ENCODE measurements around the gene MIOX. TPM values are rescaled to one million over a fixed set of nuclear protein-coding genes. Genes with fewer than 3 reads are reported as not detected.

MIOX gene
- total RNA-seq, 1 donor from 2014 or later = 0.99 TPM

DNA sequence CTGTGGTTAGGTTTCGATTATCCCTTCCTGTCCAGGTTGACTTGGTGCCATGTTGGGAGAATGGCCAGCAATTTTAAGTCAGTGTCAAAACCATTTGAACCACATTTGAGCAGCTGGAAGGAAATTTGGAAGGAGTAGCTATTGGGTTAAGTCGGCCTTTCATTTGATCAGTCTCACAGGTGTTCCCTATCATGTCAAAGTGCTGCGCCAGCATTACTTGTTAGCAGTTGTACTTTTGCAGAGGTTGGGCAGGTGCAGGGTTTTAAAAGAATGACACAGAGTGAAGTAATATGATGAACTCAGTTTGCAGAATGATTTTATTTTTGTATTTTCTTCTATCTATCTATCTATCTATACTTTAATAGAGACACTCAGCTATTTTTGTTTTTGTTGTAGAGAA lies 49.6 kb downstream of the MIOX start:
- Mint-ChIP-seq H3K36me3 (ENCODE audit: low read depth) (no peaks in the 10 kb centered on the region), H3K27me3 (ENCODE audit: low read depth) (no peaks in the 10 kb centered on the region), H3K4me3 (ENCODE audit: unreplicated experiment) (no peak overlapping the region), H3K4me1 (ENCODE audit: low read depth) (peaks cover 19% of the 10 kb centered on the region), H3K27ac (ENCODE audit: unreplicated experiment) (no peak overlapping the region), H3K9me3 (ENCODE audit: low read depth) (no peaks in the 10 kb centered on the region)
- DNase-seq (ENCODE audit: low spot score) = no peak
- TF ChIP-seq CTCF (IDR thresholded peaks at IDR 0.05) = no peak

DNA sequence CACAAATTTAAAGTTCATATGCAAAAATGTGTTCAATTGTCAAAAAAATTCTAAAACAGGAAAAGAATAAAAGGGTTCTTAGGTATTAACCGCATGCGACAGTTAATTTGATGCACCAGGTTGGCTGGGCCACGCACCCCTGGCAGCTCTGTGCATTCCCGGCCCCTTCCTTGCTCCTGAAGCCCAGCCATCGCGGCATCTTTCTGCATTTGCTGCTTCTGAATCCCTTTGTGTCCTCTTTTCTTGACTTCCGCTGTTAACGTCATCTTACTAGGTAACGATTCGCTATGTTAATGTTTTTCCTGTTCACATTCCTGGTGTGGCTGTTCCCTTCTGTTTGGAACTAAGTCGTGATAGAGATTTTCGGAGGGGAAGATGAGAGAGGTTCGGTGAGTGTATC lies 51.1 kb downstream of the MIOX start:
- Mint-ChIP-seq H3K9me3 (ENCODE audit: low read depth) (no peaks in the 10 kb centered on the region), H3K36me3 (ENCODE audit: low read depth) (no peaks in the 10 kb centered on the region), H3K27ac (ENCODE audit: unreplicated experiment) (no peak overlapping the region), H3K4me1 (ENCODE audit: low read depth) (peaks cover 19% of the 10 kb centered on the region), H3K4me3 (ENCODE audit: unreplicated experiment) (no peak overlapping the region), H3K27me3 (ENCODE audit: low read depth) (no peaks in the 10 kb centered on the region)
- no peak for DNase-seq (ENCODE audit: low spot score)
- no peak for TF ChIP-seq CTCF (IDR thresholded peaks at IDR 0.05)

Other genes starting within 250 kb of the MIOX start
- gene TUBGCP6, start 241.8 kb upstream of the MIOX start, total RNA-seq = 31.2 to 46.3 TPM (median 32.2 TPM) in 3 replicates
- 29.1 to 36.8 TPM (median 35.3 TPM) in 3 replicates for gene HDAC10, start 235.6 kb upstream of the MIOX start, total RNA-seq
- 34.6 to 46.6 TPM (median 44.7 TPM) in 3 replicates for gene MAPK12, start 225.2 kb upstream of the MIOX start, total RNA-seq
- 9.3 to 19.9 TPM (median 17.7 TPM) in 3 replicates for gene MAPK11, start 216.5 kb upstream of the MIOX start, total RNA-seq
- gene PLXNB2, start 179.2 kb upstream of the MIOX start, total RNA-seq = 300 to 356 TPM (median 346 TPM) in 3 replicates
- 7.7 to 8.8 TPM (median 8.1 TPM) in 3 replicates for gene DENND6B, start 159.8 kb upstream of the MIOX start, total RNA-seq
- 46.2 to 53.1 TPM (median 47.1 TPM) in 3 replicates for gene PPP6R2, start 143.5 kb upstream of the MIOX start, total RNA-seq
- 103 to 110 TPM (median 104 TPM) in 3 replicates for gene SBF1, start 11.8 kb upstream of the MIOX start, total RNA-seq
- 1.5 to 46.5 TPM (median 46.5 TPM) in 3 replicates for gene ADM2, start 5.3 kb upstream of the MIOX start, total RNA-seq
- gene LMF2, start 20.8 kb downstream of the MIOX start, total RNA-seq = 111 to 124 TPM (median 120 TPM) in 3 replicates
- 37.4 to 51.2 TPM (median 38.9 TPM) in 3 replicates for gene NCAPH2, start 21.4 kb downstream of the MIOX start, total RNA-seq
- 4.4 to 5.4 TPM in 2 of 3 replicates, not detected in the other for gene SCO2, start 38.7 kb downstream of the MIOX start, total RNA-seq
- gene TYMP, start 43.2 kb downstream of the MIOX start, total RNA-seq = 12.5 to 39.5 TPM (median 39.3 TPM) in 3 replicates
- 0.34 to 7.2 TPM (median 6.3 TPM) in 3 replicates for gene KLHDC7B, start 59.0 kb downstream of the MIOX start, total RNA-seq
- not detected in 3 replicates for gene SYCE3, start 76.1 kb downstream of the MIOX start, total RNA-seq
- gene CPT1B, start 91.6 kb downstream of the MIOX start, total RNA-seq = 33.9 to 42.6 TPM (median 34.7 TPM) in 3 replicates
- gene CHKB, start 96.0 kb downstream of the MIOX start, total RNA-seq = 47.4 to 64.5 TPM (median 47.9 TPM) in 3 replicates
- gene MAPK8IP2, start 113.9 kb downstream of the MIOX start, total RNA-seq = 3.0 to 4.3 TPM (median 4.1 TPM) in 3 replicates
- gene ARSA, start 141.3 kb downstream of the MIOX start, total RNA-seq = 37.6 to 39.8 TPM (median 39.3 TPM) in 3 replicates
- 3.9 to 7.5 TPM (median 7.0 TPM) in 3 replicates for gene SHANK3, start 186.0 kb downstream of the MIOX start, total RNA-seq